Measurements from ENCODE around the gene EPHA2.

The EPHA2 gene

DNA sequence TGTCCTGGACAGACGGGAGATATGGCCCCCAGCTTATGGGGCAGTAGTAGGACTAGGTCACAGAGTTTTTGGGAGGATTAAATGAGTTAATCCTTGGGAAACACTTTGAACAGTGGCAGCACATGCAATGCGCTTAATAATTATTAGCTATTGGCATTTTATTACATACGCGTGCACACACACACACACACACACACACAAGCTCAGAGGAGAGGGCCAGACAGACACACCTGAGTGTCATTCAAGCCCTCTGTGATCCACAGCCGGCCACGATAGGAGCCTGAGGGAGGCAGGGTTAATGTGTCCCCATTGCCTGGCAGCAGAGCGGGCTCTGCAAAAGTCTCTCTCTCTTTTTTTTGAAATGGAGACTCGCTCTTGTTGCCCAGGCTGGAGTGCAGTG, 37.9 kb downstream of the EPHA2 start:
- TF ChIP-seq EZH2phosphoT487 (conservative IDR thresholded peaks at IDR 0.05; ENCODE audit: low read length): no peak
- Histone ChIP-seq H3K9me2 (replicated peaks; ENCODE audit: insufficient read depth, low read length) (no peaks in the 10 kb centered on the region), H2AFZ (ENCODE audit: low read depth, low read length, severe bottlenecking) (no peak overlapping the region), H3K36me3 (ENCODE audit: low read length) (no peaks in the 10 kb centered on the region), H4K20me1 (ENCODE audit: low read depth, low read length) (no peaks in the 10 kb centered on the region), H3K4me3 (ENCODE audit: insufficient read depth, low read length, poor library complexity, severe bottlenecking) (no peak overlapping the region), H3K27ac (ENCODE audit: low read depth, low read length) (no peak overlapping the region), H3F3A (ENCODE audit: insufficient read depth) (no peaks in the 10 kb centered on the region), H3K27me3 (ENCODE audit: low read length) (no peaks in the 10 kb centered on the region), H3K9ac (ENCODE audit: low read length) (no peak overlapping the region), H3K79me2 (ENCODE audit: insufficient read depth, low read length) (no peaks in the 10 kb centered on the region), H3K4me2 (ENCODE audit: low read depth, low read length, poor library complexity, severe bottlenecking) (no peak overlapping the region), H3K9me3 (ENCODE audit: insufficient read depth, low read length) (no peaks in the 10 kb centered on the region)

DNA sequence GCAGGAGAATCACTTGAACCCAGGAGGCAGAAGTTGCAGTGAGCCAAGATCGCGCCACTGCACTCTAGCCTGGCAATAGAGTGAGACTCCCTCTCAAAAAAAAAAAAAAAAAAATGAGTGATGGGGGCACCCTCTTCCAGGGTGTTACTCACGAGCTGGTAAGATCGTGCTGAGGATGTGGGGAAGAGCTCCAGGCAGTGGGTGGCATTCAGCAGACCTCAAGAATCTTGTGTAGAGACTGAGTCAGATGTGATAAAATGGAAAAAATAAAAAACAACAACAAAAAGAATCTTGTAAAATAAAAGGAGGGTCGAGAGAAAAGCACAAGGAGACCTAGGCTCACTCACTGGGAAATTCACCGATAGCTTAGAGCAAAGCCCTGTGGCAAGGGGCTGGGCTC, 38.5 kb downstream of the EPHA2 start:
- no peaks in the 10 kb centered on the region for H3F3A ChIP-seq (ENCODE audit: insufficient read depth)
- TF ChIP-seq, protein P1, sequence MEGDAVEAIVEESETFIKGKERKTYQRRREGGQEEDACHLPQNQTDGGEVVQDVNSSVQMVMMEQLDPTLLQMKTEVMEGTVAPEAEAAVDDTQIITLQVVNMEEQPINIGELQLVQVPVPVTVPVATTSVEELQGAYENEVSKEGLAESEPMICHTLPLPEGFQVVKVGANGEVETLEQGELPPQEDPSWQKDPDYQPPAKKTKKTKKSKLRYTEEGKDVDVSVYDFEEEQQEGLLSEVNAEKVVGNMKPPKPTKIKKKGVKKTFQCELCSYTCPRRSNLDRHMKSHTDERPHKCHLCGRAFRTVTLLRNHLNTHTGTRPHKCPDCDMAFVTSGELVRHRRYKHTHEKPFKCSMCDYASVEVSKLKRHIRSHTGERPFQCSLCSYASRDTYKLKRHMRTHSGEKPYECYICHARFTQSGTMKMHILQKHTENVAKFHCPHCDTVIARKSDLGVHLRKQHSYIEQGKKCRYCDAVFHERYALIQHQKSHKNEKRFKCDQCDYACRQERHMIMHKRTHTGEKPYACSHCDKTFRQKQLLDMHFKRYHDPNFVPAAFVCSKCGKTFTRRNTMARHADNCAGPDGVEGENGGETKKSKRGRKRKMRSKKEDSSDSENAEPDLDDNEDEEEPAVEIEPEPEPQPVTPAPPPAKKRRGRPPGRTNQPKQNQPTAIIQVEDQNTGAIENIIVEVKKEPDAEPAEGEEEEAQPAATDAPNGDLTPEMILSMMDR (IDR thresholded peaks at IDR 0.05; ENCODE audit: insufficient read depth, low read length, poor library complexity, severe bottlenecking): no peak
- TF ChIP-seq EZH2phosphoT487 (conservative IDR thresholded peaks at IDR 0.05; ENCODE audit: low read length): no peak
- H4K20me1 ChIP-seq (ENCODE audit: low read depth, low read length): no peaks in the 10 kb centered on the region
- no peak overlapping the region for H3K4me2 ChIP-seq (ENCODE audit: low read depth, low read length, poor library complexity, severe bottlenecking)
- H3K27ac ChIP-seq (ENCODE audit: low read depth, low read length): no peak overlapping the region
- no peak overlapping the region for H3K4me3 ChIP-seq (ENCODE audit: insufficient read depth, low read length, poor library complexity, severe bottlenecking)
- H2AFZ ChIP-seq (ENCODE audit: low read depth, low read length, severe bottlenecking): no peak overlapping the region
- no peaks in the 10 kb centered on the region for H3K9me2 ChIP-seq (replicated peaks; ENCODE audit: insufficient read depth, low read length)
- no peaks in the 10 kb centered on the region for H3K36me3 ChIP-seq (ENCODE audit: low read length)
- no peak overlapping the region for H3K9ac ChIP-seq (ENCODE audit: low read length)
- H3K79me2 ChIP-seq (ENCODE audit: insufficient read depth, low read length): no peaks in the 10 kb centered on the region
- H3K9me3 ChIP-seq (ENCODE audit: insufficient read depth, low read length): no peaks in the 10 kb centered on the region
- no peaks in the 10 kb centered on the region for H3K27me3 ChIP-seq (ENCODE audit: low read length)

DNA sequence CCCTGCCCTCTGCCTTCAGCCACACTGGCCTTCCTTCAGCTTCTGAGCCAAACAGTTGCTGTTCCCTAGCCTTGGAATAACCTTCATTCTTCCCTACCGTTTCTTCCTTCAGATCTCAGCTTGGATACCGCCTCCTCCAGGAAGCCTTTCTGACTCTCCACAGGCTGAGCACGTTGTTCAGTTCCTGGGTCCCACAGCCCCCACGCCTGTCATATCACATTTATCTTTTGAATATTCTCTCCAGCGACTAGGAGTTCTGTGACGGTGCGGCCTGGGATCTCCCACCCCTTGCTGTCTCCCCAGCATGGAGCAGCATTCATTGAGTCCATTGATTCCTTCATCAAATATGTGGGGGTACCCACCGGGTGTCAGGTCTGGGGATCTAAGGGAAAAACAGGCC, 39.2 kb downstream of the EPHA2 start:
- TF ChIP-seq EZH2phosphoT487 (conservative IDR thresholded peaks at IDR 0.05; ENCODE audit: low read length): no peak
- TF ChIP-seq, protein P1 (IDR thresholded peaks at IDR 0.05; ENCODE audit: insufficient read depth, low read length, poor library complexity, severe bottlenecking): no peak
- H3F3A ChIP-seq (ENCODE audit: insufficient read depth): no peaks in the 10 kb centered on the region
- H3K27me3 ChIP-seq (ENCODE audit: low read length): no peaks in the 10 kb centered on the region
- no peak overlapping the region for H3K27ac ChIP-seq (ENCODE audit: low read depth, low read length)
- H3K36me3 ChIP-seq (ENCODE audit: low read length): no peaks in the 10 kb centered on the region
- no peaks in the 10 kb centered on the region for H3K9me2 ChIP-seq (replicated peaks; ENCODE audit: insufficient read depth, low read length)
- no peaks in the 10 kb centered on the region for H3K9me3 ChIP-seq (ENCODE audit: insufficient read depth, low read length)
- H4K20me1 ChIP-seq (ENCODE audit: low read depth, low read length): no peaks in the 10 kb centered on the region
- H3K79me2 ChIP-seq (ENCODE audit: insufficient read depth, low read length): no peaks in the 10 kb centered on the region
- no peak overlapping the region for H2AFZ ChIP-seq (ENCODE audit: low read depth, low read length, severe bottlenecking)
- no peak overlapping the region for H3K4me3 ChIP-seq (ENCODE audit: insufficient read depth, low read length, poor library complexity, severe bottlenecking)
- no peak overlapping the region for H3K9ac ChIP-seq (ENCODE audit: low read length)
- H3K4me2 ChIP-seq (ENCODE audit: low read depth, low read length, poor library complexity, severe bottlenecking): no peak overlapping the region

DNA sequence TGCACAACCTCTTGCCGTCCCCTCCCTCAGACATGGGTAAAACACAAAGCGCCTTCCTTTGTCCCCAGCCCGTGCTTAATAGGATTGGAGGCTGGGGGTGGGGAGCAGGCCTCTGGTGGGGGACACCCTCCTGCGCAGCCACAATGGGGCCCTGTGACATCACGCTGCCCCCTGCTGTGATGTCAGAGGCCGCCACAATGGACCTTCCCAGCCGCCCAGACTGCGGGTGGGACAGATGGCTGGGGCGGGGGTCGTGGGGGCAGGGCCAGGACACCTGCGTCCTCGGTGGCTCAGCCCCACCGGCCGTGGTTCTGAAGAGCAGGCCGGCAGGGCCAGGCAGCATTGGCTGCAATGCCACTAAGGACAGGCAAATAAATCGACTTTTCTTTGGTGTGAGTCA, 39.9 kb downstream of the EPHA2 start:
- no peak overlapping the region for H3K4me2 ChIP-seq (ENCODE audit: low read depth, low read length, poor library complexity, severe bottlenecking)
- no peak overlapping the region for H3K27ac ChIP-seq (ENCODE audit: low read depth, low read length)
- TF ChIP-seq, protein P1 (IDR thresholded peaks at IDR 0.05; ENCODE audit: insufficient read depth, low read length, poor library complexity, severe bottlenecking): no peak
- no peak for TF ChIP-seq EZH2phosphoT487 (conservative IDR thresholded peaks at IDR 0.05; ENCODE audit: low read length)
- H2AFZ ChIP-seq (ENCODE audit: low read depth, low read length, severe bottlenecking): no peak overlapping the region
- no peaks in the 10 kb centered on the region for H3K36me3 ChIP-seq (ENCODE audit: low read length)
- H4K20me1 ChIP-seq (ENCODE audit: low read depth, low read length): no peaks in the 10 kb centered on the region
- no peaks in the 10 kb centered on the region for H3K27me3 ChIP-seq (ENCODE audit: low read length)
- no peak overlapping the region for H3K4me3 ChIP-seq (ENCODE audit: insufficient read depth, low read length, poor library complexity, severe bottlenecking)
- H3F3A ChIP-seq (ENCODE audit: insufficient read depth): no peaks in the 10 kb centered on the region
- no peaks in the 10 kb centered on the region for H3K9me2 ChIP-seq (replicated peaks; ENCODE audit: insufficient read depth, low read length)
- H3K9me3 ChIP-seq (ENCODE audit: insufficient read depth, low read length): no peaks in the 10 kb centered on the region
- H3K9ac ChIP-seq (ENCODE audit: low read length): no peak overlapping the region
- H3K79me2 ChIP-seq (ENCODE audit: insufficient read depth, low read length): no peaks in the 10 kb centered on the region
